Stimulated activated CD8-positive, alpha-beta memory T cell treated with anti-CD3 and anti-CD28 coated beads, Interleukin-2, amount 100 ng/mL, for 48 hours (primary cell): ENCODE measurements around the gene SYNGR3.
"Not testable (repeated sequence)": the region's sequence is repeated elsewhere in the genome, so short reads cannot be mapped to it uniquely, and the experiment has no call there.

Experiments used
- DNase-seq, 2 donors: peaks; one replicate each; pipeline ENCODE4 v3.0.0-alpha.2; 2020; ENCODE audit warnings: low read depth in 2 of 2

SYNGR3 gene

GRCh38 chr16:1989209-1990100 is at the start of gene SYNGR3:
SYNGR3 (plus strand) TSS chr16:1989970; CDS start chr16:1990103, 133 bp downstream.
- no peak for DNase-seq

- no peak for DNase-seq
These were observed 49.3 kb upstream of the SYNGR3 start for GRCh38 chr16:1940273-1941161.

GRCh38 chr16:1941162-1942046 is 48.4 kb upstream of the SYNGR3 start:
- DNase-seq = no peak

GRCh38 chr16:1942047-1942809 is 47.5 kb upstream of the SYNGR3 start:
- no peak for DNase-seq

- DNase-seq = peak; percentile 100
These were observed 46.7 kb upstream of the SYNGR3 start, which contains the start of gene MSRB1 for GRCh38 chr16:1942810-1943726. MSRB1 (minus strand) TSS chr16:1943199; CDS start chr16:1943156, 43 bp downstream.

GRCh38 chr16:1944612-1945199 is 45.1 kb upstream of the SYNGR3 start:
- no peak for DNase-seq

GRCh38 chr16:1945559-1946391 is 44.0 kb upstream of the SYNGR3 start:
- no peak for DNase-seq

GRCh38 chr16:1946495-1947368 is 43.0 kb upstream of the SYNGR3 start:
- no peak for DNase-seq

GRCh38 chr16:1947369-1947670 is 42.5 kb upstream of the SYNGR3 start:
- DNase-seq = no peak

- no peak for DNase-seq
These were observed 40.3 kb upstream of the SYNGR3 start for GRCh38 chr16:1949507-1949906.

- no peak for DNase-seq
These were observed 39.7 kb upstream of the SYNGR3 start for GRCh38 chr16:1950047-1950446.

GRCh38 chr16:1950559-1950958 is 39.2 kb upstream of the SYNGR3 start:
- DNase-seq = no peak

GRCh38 chr16:1953734-1954133 is 36.0 kb upstream of the SYNGR3 start:
- DNase-seq = no peak

- DNase-seq = not testable (repeated sequence)
These were observed 32.2 kb upstream of the SYNGR3 start for GRCh38 chr16:1957434-1958142.

- not testable (repeated sequence) for DNase-seq
These were observed 31.7 kb upstream of the SYNGR3 start for GRCh38 chr16:1958143-1958491.

- no peak for DNase-seq
These were observed 31.0 kb upstream of the SYNGR3 start for GRCh38 chr16:1958715-1959268.
